ENCODE results near the gene SCN3B. TPM values are rescaled to one million over a fixed set of nuclear protein-coding genes. Genes with fewer than 3 reads are reported as not detected.

SCN3B gene
- total and polyA plus RNA-seq, 2 experiments from 2014 or later, result 0.30 to 1.8 TPM

DNA sequence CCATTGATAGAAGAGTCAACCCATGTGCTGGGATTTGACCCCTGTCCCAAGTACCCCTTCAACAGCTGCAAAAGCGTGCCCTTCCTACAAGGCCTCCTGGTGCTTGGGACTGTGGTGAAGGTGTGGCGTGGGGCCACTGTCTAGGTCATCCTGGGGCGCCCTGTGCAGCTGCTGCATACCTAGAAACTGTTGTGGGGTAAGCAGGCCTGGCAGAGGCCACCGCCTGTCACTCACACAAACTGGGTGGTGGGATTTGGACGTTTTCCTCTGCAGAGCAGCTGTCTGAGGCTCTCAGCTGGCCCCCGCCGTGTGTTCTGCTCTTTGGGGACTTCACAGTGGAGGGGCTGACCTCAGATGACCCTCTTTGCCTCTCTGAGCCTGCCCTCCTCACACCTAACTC is 69.7 kb downstream of the SCN3B start:
- Histone ChIP-seq H2AFZ (no peak overlapping the region), H3K4me2 (no peak overlapping the region), H3K4me1 (ENCODE audit: insufficient read depth) (peaks cover 29% of the 10 kb centered on the region), H3K9me3 (ENCODE audit: low read depth) (no peaks in the 10 kb centered on the region), H3K27ac (no peak overlapping the region), H3K4me3 (no peak overlapping the region), H4K20me1 (ENCODE audit: insufficient read depth, poor library complexity, severe bottlenecking) (no peaks in the 10 kb centered on the region), H3K79me2 (no peaks in the 10 kb centered on the region), H3K36me3 (replicated peaks; ENCODE audit: insufficient read depth, low read depth) (no peaks in the 10 kb centered on the region), H3K9me2 (replicated peaks; ENCODE audit: insufficient read depth) (no peaks in the 10 kb centered on the region), H3K27me3 (no peaks in the 10 kb centered on the region)
- 84% methylated on average over 7 of the region's 7 CpGs for WGBS (ENCODE audit: low lambda C conversion rate, missing lambda C conversion rate)
- DNase-seq (ENCODE audit: low spot score), result no peak
- no peak for TF ChIP-seq EZH2phosphoT487 (IDR thresholded peaks at IDR 0.05; ENCODE audit: low read depth, severe bottlenecking, unreplicated experiment)
- TF ChIP-seq, protein P1, sequence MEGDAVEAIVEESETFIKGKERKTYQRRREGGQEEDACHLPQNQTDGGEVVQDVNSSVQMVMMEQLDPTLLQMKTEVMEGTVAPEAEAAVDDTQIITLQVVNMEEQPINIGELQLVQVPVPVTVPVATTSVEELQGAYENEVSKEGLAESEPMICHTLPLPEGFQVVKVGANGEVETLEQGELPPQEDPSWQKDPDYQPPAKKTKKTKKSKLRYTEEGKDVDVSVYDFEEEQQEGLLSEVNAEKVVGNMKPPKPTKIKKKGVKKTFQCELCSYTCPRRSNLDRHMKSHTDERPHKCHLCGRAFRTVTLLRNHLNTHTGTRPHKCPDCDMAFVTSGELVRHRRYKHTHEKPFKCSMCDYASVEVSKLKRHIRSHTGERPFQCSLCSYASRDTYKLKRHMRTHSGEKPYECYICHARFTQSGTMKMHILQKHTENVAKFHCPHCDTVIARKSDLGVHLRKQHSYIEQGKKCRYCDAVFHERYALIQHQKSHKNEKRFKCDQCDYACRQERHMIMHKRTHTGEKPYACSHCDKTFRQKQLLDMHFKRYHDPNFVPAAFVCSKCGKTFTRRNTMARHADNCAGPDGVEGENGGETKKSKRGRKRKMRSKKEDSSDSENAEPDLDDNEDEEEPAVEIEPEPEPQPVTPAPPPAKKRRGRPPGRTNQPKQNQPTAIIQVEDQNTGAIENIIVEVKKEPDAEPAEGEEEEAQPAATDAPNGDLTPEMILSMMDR (IDR thresholded peaks at IDR 0.05; ENCODE audit: poor library complexity), result no peak
- no peak for TF ChIP-seq EZH2 (IDR thresholded peaks at IDR 0.05; ENCODE audit: borderline replicate concordance)

DNA sequence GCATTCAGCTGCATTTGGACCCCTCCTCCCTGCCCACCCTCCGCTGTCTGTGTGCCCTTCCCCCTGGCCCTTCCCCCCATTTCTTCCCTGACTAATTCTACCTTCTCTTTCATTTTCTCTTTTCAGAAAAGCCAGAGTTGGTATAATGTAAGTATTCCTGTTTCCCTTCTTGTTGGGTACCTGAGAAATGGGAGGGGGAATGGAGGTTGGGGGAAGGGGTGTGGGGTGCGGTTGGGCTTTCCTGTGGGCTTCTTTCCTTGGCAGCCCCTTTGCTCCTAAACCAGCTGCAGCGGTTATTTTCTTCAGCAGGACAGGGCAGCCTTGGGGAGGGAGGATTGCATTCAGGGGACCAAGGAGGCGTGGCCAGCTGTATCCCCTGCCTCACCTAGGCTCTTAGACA is 70.2 kb downstream of the SCN3B start:
- DNase-seq (ENCODE audit: low spot score), result no peak
- H2AFZ ChIP-seq, result no peak overlapping the region
- H3K4me2 ChIP-seq, result no peak overlapping the region
- H3K9me3 ChIP-seq (ENCODE audit: low read depth), result no peaks in the 10 kb centered on the region
- no peaks in the 10 kb centered on the region for H4K20me1 ChIP-seq (ENCODE audit: insufficient read depth, poor library complexity, severe bottlenecking)
- H3K79me2 ChIP-seq, result no peaks in the 10 kb centered on the region
- H3K27ac ChIP-seq, result no peak overlapping the region
- H3K4me3 ChIP-seq, result no peak overlapping the region
- no peaks in the 10 kb centered on the region for H3K36me3 ChIP-seq (replicated peaks; ENCODE audit: insufficient read depth, low read depth)
- H3K4me1 ChIP-seq (ENCODE audit: insufficient read depth), result peaks cover 25% of the 10 kb centered on the region
- WGBS (ENCODE audit: low lambda C conversion rate, missing lambda C conversion rate), result 96% methylated on average over 3 of the region's 4 CpGs
- TF ChIP-seq EZH2 (IDR thresholded peaks at IDR 0.05; ENCODE audit: borderline replicate concordance) (no peak), EZH2phosphoT487 (IDR thresholded peaks at IDR 0.05; ENCODE audit: low read depth, severe bottlenecking, unreplicated experiment) (no peak)
- TF ChIP-seq, protein P1 (IDR thresholded peaks at IDR 0.05; ENCODE audit: poor library complexity), result no peak
- H3K27me3 ChIP-seq, result no peaks in the 10 kb centered on the region
- H3K9me2 ChIP-seq (replicated peaks; ENCODE audit: insufficient read depth), result no peaks in the 10 kb centered on the region

DNA sequence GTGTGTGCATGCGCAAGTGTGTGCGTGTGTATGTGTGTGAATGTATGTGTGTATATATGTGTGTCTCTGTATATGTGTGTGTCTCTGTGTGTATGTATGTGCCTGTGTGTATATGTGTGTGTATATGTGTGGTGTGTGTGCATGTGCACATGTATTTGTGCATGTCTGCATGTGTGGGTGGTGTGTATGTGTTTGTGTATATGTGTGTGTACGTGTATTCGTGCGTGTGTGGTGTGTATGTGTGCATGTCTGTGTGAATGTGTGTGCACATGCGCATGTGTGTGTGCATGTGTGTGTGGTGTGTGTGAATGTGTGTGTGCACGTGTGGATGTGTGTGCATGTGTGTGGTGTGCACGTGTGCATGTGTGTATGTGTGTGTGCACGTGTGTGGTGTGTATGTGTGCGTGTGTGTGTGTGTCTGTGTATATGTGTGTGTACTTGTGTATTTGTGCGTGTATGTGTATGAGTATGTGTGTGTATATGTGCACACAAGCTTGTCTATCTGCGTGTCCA is 71.4 kb downstream of the SCN3B start:
- no peak for DNase-seq (ENCODE audit: low spot score)
- Histone ChIP-seq H4K20me1 (ENCODE audit: insufficient read depth, poor library complexity, severe bottlenecking) (no peaks in the 10 kb centered on the region), H3K4me3 (no peak overlapping the region), H3K36me3 (replicated peaks; ENCODE audit: insufficient read depth, low read depth) (no peaks in the 10 kb centered on the region), H3K9me3 (ENCODE audit: low read depth) (no peaks in the 10 kb centered on the region), H3K27me3 (no peaks in the 10 kb centered on the region), H3K79me2 (no peaks in the 10 kb centered on the region), H3K4me1 (ENCODE audit: insufficient read depth) (peaks cover 20% of the 10 kb centered on the region), H3K4me2 (no peak overlapping the region), H2AFZ (no peak overlapping the region), H3K27ac (no peak overlapping the region), H3K9me2 (replicated peaks; ENCODE audit: insufficient read depth) (no peaks in the 10 kb centered on the region)
- no peak for TF ChIP-seq EZH2 (IDR thresholded peaks at IDR 0.05; ENCODE audit: borderline replicate concordance)
- no peak for TF ChIP-seq EZH2phosphoT487 (IDR thresholded peaks at IDR 0.05; ENCODE audit: low read depth, severe bottlenecking, unreplicated experiment)
- TF ChIP-seq, protein P1 (IDR thresholded peaks at IDR 0.05; ENCODE audit: poor library complexity), result no peak
- 91% methylated on average over 12 of the region's 12 CpGs for WGBS (ENCODE audit: low lambda C conversion rate, missing lambda C conversion rate)
